ENCODE results near the gene DIPK1A. TPM values are rescaled to one million over a fixed set of nuclear protein-coding genes. Genes with fewer than 3 reads are reported as not detected.
A peak's percentile ranks its signal among the peaks of the same experiment; 100 is the strongest.

Gene DIPK1A
- total RNA-seq, 1 donor from 2014 or later = 7.2 TPM

GRCh38 chr1:92834617-92835016 is 126.6 kb downstream of the DIPK1A start:
- H3K27ac Mint-ChIP-seq (ENCODE audit: unreplicated experiment) = no peak overlapping the region
- H3K4me3 Mint-ChIP-seq (ENCODE audit: unreplicated experiment) = peak overlapping the region; percentile 97
- H3K9me3 Mint-ChIP-seq (ENCODE audit: unreplicated experiment) = peaks cover 6% of the 10 kb centered on the region
- peaks cover 15% of the 10 kb centered on the region for H3K4me1 Mint-ChIP-seq (ENCODE audit: low read depth, unreplicated experiment)
- TF ChIP-seq CTCF (IDR thresholded peaks at IDR 0.05; ENCODE audit: partially characterized antibody, unreplicated experiment) = no peak
- no peak for DNase-seq
- H3K36me3 Mint-ChIP-seq (ENCODE audit: unreplicated experiment) = no peaks in the 10 kb centered on the region
- H3K27me3 Mint-ChIP-seq (ENCODE audit: unreplicated experiment) = peaks cover 4% of the 10 kb centered on the region

- no peak for DNase-seq
- Mint-ChIP-seq H3K27ac (ENCODE audit: unreplicated experiment) (peak overlapping the region; percentile 9), H3K4me1 (ENCODE audit: low read depth, unreplicated experiment) (peaks cover 15% of the 10 kb centered on the region), H3K36me3 (ENCODE audit: unreplicated experiment) (no peaks in the 10 kb centered on the region), H3K4me3 (ENCODE audit: unreplicated experiment) (peak overlapping the region; percentile 97), H3K9me3 (ENCODE audit: unreplicated experiment) (peaks cover 6% of the 10 kb centered on the region), H3K27me3 (ENCODE audit: unreplicated experiment) (peaks cover 4% of the 10 kb centered on the region)
- TF ChIP-seq CTCF (IDR thresholded peaks at IDR 0.05; ENCODE audit: partially characterized antibody, unreplicated experiment) = no peak
These were observed 127.4 kb downstream of the DIPK1A start for GRCh38 chr1:92833840-92834239.

GRCh38 chr1:92832537-92833114 is 128.6 kb downstream of the DIPK1A start:
- peaks cover 6% of the 10 kb centered on the region for H3K9me3 Mint-ChIP-seq (ENCODE audit: unreplicated experiment)
- H3K4me3 Mint-ChIP-seq (ENCODE audit: unreplicated experiment) = peak overlapping the region; percentile 97
- peaks cover 12% of the 10 kb centered on the region for H3K4me1 Mint-ChIP-seq (ENCODE audit: low read depth, unreplicated experiment)
- H3K27ac Mint-ChIP-seq (ENCODE audit: unreplicated experiment) = peak overlapping the region; percentile 93
- TF ChIP-seq CTCF (IDR thresholded peaks at IDR 0.05; ENCODE audit: partially characterized antibody, unreplicated experiment) = no peak
- DNase-seq = no peak
- no peaks in the 10 kb centered on the region for H3K36me3 Mint-ChIP-seq (ENCODE audit: unreplicated experiment)
- peaks cover 4% of the 10 kb centered on the region for H3K27me3 Mint-ChIP-seq (ENCODE audit: unreplicated experiment)

- peak; percentile 99 for DNase-seq
- peaks cover 12% of the 10 kb centered on the region for H3K4me1 Mint-ChIP-seq (ENCODE audit: low read depth, unreplicated experiment)
- no peaks in the 10 kb centered on the region for H3K36me3 Mint-ChIP-seq (ENCODE audit: unreplicated experiment)
- peak; percentile 98 for TF ChIP-seq CTCF (IDR thresholded peaks at IDR 0.05; ENCODE audit: partially characterized antibody, unreplicated experiment)
- peaks cover 6% of the 10 kb centered on the region for H3K9me3 Mint-ChIP-seq (ENCODE audit: unreplicated experiment)
- peak within 1 kb of the TSS; percentile 93 for H3K27ac Mint-ChIP-seq (ENCODE audit: unreplicated experiment)
- peak within 1 kb of the TSS; percentile 97 for H3K4me3 Mint-ChIP-seq (ENCODE audit: unreplicated experiment)
- H3K27me3 Mint-ChIP-seq (ENCODE audit: unreplicated experiment) = peaks cover 4% of the 10 kb centered on the region
These were observed 129.3 kb downstream of the DIPK1A start, which contains the start of gene RPL5 for GRCh38 chr1:92831762-92832536. RPL5 (plus strand) TSS chr1:92832040; CDS start chr1:92832115, 75 bp downstream.

GRCh38 chr1:92831368-92831761 is 129.9 kb downstream of the DIPK1A start:
- Mint-ChIP-seq H3K4me3 (ENCODE audit: unreplicated experiment) (peak overlapping the region; percentile 97), H3K9me3 (ENCODE audit: unreplicated experiment) (peaks cover 6% of the 10 kb centered on the region), H3K36me3 (ENCODE audit: unreplicated experiment) (no peaks in the 10 kb centered on the region), H3K4me1 (ENCODE audit: low read depth, unreplicated experiment) (peaks cover 12% of the 10 kb centered on the region), H3K27ac (ENCODE audit: unreplicated experiment) (peak overlapping the region; percentile 93), H3K27me3 (ENCODE audit: unreplicated experiment) (peaks cover 4% of the 10 kb centered on the region)
- no peak for TF ChIP-seq CTCF (IDR thresholded peaks at IDR 0.05; ENCODE audit: partially characterized antibody, unreplicated experiment)
- no peak for DNase-seq
